Endothelial cell of hepatic sinusoid (primary cell): ENCODE results near the gene PLPPR3.

Experiments
- in situ Hi-C: cut with HindIII; loops from 2 replicates; pipeline ENCODE4 v1.10.0; 2017; ENCODE audit warnings: low sequenced_read_pairs

Gene PLPPR3

DNA sequence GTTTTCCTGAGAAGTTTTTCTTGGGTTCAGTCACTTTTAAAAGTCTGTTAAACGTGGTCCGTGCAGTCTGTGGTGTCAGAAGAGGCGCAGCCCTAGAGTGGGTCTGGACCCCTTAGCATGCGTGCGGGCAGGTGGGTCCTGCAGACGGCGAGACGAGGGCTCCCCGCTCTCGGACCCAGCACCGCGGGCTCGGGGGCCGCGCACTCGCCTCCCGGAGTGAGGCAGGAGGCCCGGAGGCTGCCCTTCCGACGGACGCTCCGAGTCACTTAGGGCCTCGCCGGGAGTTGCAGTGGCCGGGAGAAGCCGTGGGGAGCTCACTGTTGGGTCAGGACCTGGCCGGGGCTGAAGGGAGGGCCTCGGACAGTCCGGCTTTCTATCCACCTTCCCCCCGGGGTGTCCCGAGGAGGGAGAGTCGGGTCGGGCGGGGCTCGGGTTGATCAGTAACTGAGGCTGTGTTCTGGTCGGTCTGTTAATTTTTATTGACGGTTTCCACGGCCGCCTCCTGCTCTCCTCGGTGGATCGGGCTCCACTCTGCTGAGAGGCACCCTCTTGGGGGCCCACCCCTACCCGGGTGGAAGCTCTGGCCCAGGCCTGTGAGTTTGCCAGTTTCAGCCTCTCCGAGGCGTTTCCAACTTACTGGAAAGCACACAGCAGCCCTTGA lies 23.2 kb downstream of the PLPPR3 start:
- in situ Hi-C loops = no loop called here

DNA sequence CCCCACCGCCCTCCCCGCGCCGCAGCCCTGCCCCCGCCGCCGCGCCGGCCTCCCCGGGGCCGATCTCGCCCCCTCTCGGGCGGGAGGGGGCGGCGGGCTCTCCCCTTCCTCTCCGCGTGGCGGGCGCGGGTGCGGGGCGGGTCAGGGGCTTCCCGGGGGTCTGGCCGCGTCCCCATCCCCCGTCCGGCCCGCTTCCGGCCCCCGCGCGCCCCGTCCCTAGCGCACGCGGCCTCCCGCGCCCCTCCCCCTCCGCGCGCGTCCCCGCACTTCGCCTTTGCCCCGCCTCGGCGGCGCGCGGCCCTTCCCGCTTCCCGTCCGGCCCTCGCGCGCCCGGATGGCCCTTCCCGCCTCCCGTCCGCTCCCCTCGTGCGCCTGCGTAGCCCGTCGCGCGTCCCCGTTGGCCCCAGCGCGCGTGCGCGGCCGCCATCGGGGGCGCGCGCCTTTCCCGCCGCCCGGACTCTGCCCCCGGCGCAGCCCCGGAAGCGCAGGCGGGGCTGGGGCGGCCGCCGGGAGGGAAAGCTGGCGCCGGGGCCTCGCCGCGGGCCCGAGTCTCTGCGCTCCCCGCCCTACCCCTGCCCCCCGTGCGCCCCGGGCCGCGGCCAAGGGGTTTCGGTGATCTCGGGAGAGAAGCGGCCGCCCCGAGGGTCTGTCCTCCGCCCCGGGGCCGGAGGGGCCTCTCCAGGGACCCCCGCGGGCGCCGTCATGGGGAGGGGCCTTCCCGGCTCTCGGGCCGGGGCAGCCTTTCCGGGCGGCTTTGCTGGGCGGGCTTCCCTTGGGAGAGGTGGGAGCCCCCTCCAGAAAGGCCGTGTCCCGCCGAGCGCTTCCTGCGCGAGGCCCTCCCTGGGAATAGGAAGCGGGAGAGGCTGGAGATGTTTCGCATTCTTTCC lies 24.0 kb downstream of the PLPPR3 start:
- in situ Hi-C loops = no loop called here

DNA sequence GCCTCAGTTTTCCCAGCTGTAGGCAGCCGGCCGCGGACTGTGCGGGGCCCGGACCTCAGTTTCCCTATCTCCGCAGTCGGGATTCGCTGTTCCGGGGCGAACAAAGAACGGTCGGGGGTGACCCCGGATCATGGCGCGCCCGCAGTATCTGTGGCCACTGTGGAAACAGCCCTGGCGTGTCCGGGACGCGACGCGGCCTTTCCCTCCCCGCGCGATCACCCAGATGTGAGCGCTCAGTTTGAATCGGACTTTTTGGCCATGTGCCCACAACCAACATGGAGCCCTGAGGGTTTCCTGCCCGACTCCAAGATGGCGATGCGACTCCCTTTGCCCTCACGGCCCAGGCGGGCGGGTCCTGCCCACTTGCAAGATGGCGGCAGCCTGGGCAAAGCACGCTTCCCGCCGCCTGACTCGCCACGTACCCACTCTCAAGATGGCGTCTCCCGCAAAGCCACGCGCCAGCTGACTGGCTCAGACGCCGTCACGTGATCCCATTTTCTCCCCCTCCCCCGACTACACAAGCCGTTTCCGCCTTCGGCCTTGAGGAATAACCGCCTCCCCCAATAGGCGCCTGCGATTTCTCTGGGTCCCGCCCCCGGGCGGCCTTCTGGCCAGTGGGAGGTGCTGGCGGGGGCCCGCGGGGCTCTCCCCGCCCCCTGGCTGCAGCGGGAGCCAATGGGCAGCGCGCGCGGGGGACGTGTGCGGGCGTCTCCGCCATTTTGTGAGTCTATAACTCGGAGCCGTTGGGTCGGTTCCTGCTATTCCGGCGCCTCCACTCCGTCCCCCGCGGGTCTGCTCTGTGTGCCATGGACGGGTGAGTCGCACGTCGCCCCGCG lies 24.8 kb downstream of the PLPPR3 start, which contains the start of gene PTBP1:
TSS of gene PTBP1 (plus strand) at position 761 of the 836 bp plus-strand sequence. CDS start at position 807, 46 bp downstream.
- in situ Hi-C loops = no loop called here

DNA sequence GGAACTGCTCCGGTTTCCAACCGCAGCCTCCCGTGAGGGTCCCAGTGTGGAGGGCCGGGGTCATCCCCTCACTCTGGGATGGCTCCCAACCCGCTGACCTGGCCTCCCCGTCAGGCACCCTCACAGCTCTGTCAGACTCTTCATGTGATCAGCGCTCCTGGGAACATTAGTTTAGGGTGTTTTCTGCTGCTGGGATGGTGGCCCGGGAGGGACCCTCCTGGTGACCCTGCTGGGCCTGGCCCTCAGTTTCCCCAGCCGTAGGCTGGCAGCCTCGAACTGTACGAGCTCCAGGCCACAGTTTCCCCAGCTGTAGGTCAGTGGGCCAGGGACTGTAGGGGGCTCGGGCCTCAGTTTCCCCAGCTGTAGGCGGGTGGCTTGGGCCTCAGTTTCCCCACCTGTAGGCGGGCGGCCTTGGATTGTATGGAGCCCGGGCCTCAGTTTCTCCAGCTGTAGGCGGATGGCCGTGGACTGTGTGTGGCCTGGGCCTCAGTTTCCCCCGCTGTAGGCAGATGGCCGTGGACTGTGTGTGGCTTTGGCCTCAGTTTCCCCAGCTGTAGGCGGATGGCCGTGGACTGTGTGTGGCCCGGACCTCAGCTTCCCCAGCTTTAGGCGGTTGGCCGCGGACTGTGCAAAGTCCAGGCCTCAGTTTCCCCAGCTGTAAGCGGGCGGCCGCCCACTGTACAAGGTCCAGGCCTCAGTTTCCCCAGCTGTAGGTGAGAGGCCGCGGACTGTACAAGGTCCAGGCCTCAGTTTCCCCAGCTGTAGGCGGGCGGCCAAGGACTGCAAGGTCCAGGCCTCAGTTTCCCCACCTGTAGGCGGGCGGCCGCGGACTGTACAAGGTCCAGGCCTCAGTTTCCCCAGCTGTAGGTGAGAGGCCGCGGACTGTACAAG lies 25.8 kb downstream of the PLPPR3 start:
- in situ Hi-C loops = no loop called here

DNA sequence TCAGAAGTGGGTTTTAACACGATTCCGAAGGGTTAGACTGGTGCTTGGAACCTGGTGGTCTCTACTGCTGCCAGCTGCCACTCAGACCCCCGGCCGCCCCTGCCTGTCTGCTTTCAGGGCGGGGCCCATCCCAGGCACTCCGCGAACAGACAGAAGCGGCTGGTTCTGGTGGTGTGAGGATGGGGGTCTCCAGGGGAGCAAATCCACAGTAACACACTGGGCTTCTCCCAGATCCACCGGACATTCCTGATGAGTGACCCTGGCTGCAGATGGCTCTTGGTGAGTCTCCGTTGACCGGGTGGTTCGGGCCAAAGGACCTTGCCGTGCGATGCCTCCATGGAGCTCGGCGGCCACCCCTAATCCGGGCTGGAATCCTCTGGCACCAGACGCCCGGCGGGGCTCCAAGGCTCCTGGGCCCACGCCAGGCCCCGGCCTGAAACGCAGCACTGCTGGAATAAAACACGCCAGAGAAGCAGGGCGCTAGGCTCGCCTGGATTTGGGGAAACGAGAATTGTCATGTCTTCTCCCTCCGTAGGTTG lies 26.6 kb downstream of the PLPPR3 start:
- in situ Hi-C loops = no loop called here

DNA sequence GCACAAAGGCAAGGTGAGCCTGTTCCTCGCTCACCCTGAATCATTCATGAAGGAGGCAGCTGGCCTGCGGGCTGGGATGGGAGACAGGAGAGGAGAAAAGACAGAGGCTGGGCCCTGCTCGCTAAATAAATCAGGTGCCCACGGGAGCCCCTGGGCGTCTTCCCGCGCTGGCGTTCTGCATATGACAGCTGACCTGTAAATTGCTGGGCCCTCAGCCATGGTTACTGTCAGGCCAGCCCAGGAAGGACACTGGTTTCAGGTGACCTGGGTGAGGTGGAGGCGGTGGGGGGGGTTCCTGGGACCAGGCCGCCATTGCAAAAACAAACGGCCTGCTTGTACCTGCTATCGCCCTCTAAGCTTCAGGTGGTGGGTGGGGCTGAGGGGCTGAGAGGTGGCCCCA lies 27.9 kb downstream of the PLPPR3 start:
- in situ Hi-C loops = no loop called here

DNA sequence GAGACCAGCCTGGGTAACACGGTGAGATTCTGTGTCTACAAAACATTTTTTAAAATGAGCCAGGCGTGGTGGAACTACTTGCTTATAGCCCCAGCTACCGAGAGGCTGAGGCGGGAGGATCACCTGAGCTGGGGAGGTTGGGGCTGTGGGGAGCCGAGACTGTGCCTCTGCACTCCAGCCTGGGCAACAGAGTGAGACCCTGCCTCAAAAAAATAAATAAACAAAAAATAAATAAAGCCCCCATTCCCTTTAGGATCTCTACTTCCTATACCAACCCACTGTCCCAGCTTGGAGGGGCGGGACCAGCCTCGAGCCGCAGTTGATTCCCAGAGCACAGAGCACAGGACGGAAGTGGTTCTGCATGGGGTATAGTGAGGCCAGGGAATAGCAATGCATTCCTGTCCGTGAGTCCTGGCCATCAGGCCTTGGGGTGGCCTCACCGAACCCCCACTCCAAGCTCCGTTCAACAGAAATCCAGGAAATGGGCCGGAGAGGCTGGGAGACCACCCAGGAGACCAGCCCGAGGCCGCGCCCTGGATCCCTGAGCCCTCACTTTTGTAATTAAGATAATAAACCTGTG lies 29.4 kb downstream of the PLPPR3 start:
- in situ Hi-C loops = no loop called here

DNA sequence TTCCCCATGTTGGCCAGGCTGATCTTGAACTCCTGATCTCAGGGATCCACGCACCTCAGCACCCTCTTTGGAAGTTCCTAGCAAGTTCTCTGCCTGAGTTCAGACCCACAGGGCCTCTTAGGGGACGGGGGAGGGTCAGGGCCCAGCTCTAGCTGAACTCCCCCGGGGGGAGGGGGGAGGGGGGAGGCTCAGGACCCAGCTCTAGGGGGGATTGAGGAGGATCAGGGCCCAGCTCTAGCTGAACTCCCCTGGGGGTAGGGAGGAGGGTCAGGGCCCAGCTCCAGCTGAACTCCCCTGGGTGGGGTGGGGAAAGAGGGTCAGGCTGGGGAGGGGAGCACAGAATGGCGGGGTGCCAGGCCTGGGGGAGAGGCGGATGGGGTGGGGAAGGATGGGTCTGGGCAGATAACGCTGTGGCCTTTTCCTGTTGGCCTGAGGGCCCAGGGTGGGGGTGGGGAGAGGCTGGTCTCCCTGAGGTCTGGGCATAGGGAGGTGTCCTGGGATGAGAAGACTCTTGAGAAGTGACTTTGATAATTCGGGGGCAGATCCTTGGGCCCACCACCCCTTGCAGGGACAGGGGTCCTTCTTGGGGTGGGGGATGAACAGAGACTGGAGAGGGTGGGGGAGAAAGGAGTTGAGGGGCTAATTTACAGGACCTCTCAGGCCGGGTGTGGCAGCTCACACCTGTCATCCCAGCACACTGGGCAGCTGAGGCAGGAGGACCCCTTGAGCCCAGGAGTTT lies 30.0 kb downstream of the PLPPR3 start:
- in situ Hi-C loops = no loop called here

GRCh38 chr19:791007-791566 lies 30.7 kb downstream of the PLPPR3 start:
- in situ Hi-C loops = no loop called here

GRCh38 chr19:789701-790060 lies 32.1 kb downstream of the PLPPR3 start:
- in situ Hi-C loops = no loop called here

DNA sequence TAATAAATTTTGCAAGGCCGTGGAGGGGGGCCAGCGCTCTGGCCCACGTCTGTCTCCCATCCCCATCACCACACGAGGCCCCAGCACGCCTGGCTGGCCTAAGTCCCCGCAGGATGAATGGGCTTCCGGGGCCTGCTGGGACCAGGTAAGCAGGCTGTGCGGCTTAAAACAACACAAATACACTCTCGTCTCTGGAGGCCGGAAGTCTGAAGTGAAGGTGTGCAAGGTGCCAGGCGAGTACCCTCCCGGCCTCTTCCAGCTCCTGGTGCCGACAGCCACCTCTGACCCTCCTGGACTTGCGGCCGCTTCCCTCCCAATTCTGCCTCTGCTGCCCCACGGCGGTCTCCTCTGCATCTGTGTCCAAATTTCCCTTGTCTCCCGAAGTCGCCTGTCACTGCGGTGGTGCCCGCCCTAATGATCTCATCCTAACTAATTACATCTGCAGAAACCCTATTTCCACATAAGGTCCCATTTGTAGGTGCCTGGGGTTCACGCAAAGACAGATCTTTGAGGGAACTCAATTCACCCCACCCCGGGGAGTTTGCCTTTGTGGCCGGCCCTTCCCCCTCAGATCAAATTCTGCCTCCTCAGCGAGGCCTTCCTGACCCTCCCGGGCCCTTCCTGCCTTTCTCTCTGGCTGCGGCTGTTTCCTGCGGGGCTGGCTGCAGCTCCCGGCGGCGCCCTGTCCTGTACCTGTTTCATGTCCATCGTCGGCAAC lies 32.6 kb downstream of the PLPPR3 start:
- in situ Hi-C loops = no loop called here

- in situ Hi-C loops = no loop called here
Observed at GRCh38 chr19:788686-788982, 33.1 kb downstream of the PLPPR3 start.

- in situ Hi-C loops = no loop called here
Observed at GRCh38 chr19:787536-787935, 34.2 kb downstream of the PLPPR3 start.

DNA sequence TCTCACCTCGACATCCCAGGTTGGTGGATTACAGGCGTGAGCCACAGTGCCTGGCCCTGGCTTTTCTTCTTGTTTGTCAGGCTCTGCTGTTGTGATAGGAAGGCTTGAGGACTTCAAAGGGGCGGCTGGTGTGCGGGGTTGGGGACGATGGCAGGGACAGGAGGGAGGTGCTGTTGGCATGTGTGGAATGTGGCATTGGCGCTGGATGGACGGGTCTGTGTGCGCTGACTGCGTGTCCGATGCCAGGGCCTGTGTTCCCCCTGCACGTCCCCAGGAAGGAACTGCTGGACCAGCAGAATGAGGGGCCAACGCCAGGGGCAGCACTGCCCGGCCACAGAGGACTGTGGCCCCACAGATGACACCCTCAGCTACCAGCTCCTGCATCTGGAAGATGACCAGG lies 37.2 kb downstream of the PLPPR3 start:
- in situ Hi-C loops = no loop called here

GRCh38 chr19:782878-783668 lies 38.7 kb downstream of the PLPPR3 start:
- in situ Hi-C loops = no loop called here

DNA sequence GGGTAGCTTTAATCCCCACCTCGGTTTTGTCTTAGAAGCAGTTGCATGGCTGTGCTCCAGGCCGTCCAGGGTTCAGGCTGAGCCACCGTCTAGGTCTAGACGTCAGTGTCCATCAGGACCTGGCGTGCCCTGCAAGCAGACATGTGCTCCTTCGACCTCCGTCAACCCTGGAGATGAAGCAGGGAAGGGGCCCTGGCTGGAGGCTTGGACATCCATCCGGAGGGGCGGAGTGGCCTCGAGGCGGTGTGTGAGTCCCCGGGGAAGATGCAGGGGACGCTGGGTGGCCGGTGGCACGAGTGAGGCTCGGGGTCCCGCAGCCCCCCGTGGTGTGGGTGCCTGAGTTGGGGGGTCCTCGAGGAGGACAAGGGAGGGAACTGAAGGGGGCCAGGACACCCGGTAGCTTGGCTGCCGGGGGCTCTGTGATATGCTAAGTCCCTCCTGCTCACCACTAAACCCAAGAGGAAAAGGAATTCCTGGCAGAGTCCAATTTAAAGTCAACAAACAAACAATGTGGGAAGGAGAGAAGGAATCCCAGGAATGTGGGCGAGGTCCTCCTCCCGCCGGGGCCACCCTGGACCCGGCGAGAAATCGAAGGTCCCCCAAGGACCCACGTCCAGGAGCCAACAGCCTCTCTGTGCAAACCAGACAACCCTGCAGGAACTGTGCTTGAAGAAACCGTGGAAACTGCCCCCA lies 39.4 kb downstream of the PLPPR3 start:
- in situ Hi-C loops = no loop called here

GRCh38 chr19:781800-782184 lies 40.0 kb downstream of the PLPPR3 start:
- in situ Hi-C loops = no loop called here
